PC-9 (cell line): ENCODE data around the gene GART. TPM values are rescaled to one million over a fixed set of nuclear protein-coding genes. Genes with fewer than 3 reads are reported as not detected.

ENCODE experiments used
- BruUV-seq: library from RNA; stranded (reverse); fragments of 400-500 nt; replicated peaks from 2 replicates; lab custom pipeline; 2021; lab: Mats Ljungman, UMichigan
- CTCF ChIA-PET: fragments of 300-600 bp; sonication (Branson Sonifier 250); formaldehyde crosslinking; loops from one replicate; lab custom pipeline; 2022; ENCODE audit warnings: antibody characterized with exemption; lab: Charles Lee
- POLR2A ChIA-PET: fragments of 300-600 bp; sonication (Branson Sonifier 250); formaldehyde crosslinking; loops from one replicate; lab custom pipeline; 2022; ENCODE audit warnings: antibody characterized with exemption; ENCODE audit not compliant: unreplicated experiment; lab: Charles Lee
- DNase-seq, 2 experiments: peaks; one replicate each; pipeline versions ENCODE4 v3.0.0 to v3.0.0-alpha.2; 2015 to 2022; ENCODE audit warnings: mixed read lengths in 1 of 2
- H2AFZ ChIP-seq: fragments of 200-600 bp; sonication (generic); 2 replicates; pipeline ENCODE4 v1.8.1; 2017; ENCODE audit warnings: antibody characterized with exemption
- H3F3A ChIP-seq: fragments of 200-600 bp; sonication (generic); 2 replicates; pipeline ENCODE4 v1.8.1; 2017; ENCODE audit warnings: antibody characterized with exemption, mild to moderate bottlenecking, low read depth; ENCODE audit not compliant: insufficient read depth
- H3K27ac ChIP-seq: fragments of 200-600 bp; sonication (generic); 2 replicates; pipeline ENCODE4 v1.6.1; 2016; ENCODE audit warnings: mixed run types
- H3K27me3 ChIP-seq: fragments of 200-600 bp; sonication (generic); 2 replicates; pipeline ENCODE4 v1.6.1; 2016; ENCODE audit warnings: low read depth, mixed run types; ENCODE audit not compliant: insufficient read depth
- H3K36me3 ChIP-seq: fragments of 200-600 bp; sonication (generic); 2 replicates; pipeline ENCODE4 v1.6.1; 2016; ENCODE audit warnings: low read depth, mixed run types
- H3K4me1 ChIP-seq: fragments of 200-600 bp; sonication (generic); replicated peaks from 2 replicates; pipeline ENCODE4 v1.6.1; 2016; ENCODE audit warnings: mixed run types; ENCODE audit not compliant: insufficient read depth
- H3K4me2 ChIP-seq: fragments of 200-600 bp; sonication (generic); 2 replicates; pipeline ENCODE4 v1.6.1; 2017; ENCODE audit warnings: mixed run types
- H3K4me3 ChIP-seq: fragments of 200-600 bp; sonication (generic); 2 replicates; pipeline ENCODE4 v1.6.1; 2016; ENCODE audit warnings: mixed run types
- H3K79me2 ChIP-seq: fragments of 200-600 bp; sonication (generic); 2 replicates; pipeline ENCODE4 v1.6.1; 2017; ENCODE audit warnings: low read depth, mixed run types
- H3K9me2 ChIP-seq: fragments of 200-600 bp; sonication (generic); 2 replicates; pipeline ENCODE4 v1.8.1; 2017; ENCODE audit warnings: mild to moderate bottlenecking; ENCODE audit not compliant: insufficient read depth
- H3K9me3 ChIP-seq: fragments of 200-600 bp; sonication (generic); 2 replicates; pipeline ENCODE4 v1.8.1; 2016; ENCODE audit warnings: low read depth; ENCODE audit not compliant: insufficient read depth
- H4K20me1 ChIP-seq: fragments of 200-600 bp; sonication (generic); 2 replicates; pipeline ENCODE4 v1.8.1; 2017; ENCODE audit not compliant: insufficient read depth
- EZH2 ChIP-seq: fragments of 200-600 bp; sonication (generic); IDR thresholded peaks from 2 replicates; pipeline ENCODE4 v1.8.0; 2017; ENCODE audit warnings: antibody characterized with exemption, low read depth
- intact Hi-C: fragments of 100-400 bp; cut with micrococcal nuclease; formaldehyde crosslinking; loops from one replicate; pipeline ENCODE4 v1.10.0; 2022; ENCODE audit not compliant: unreplicated experiment
- total RNA-seq: library from RNA; stranded (reverse); gene quantifications from 2 replicates; pipeline ENCODE4 v1.2.3, GENCODE V29; 2021
- TF ChIP-seq, protein P1 (sequence below): fragments of 200-600 bp; sonication (generic); conservative IDR thresholded peaks from 2 replicates; pipeline ENCODE4 v1.6.1; 2017; ENCODE audit warnings: mixed run types, antibody characterized with exemption, mild to moderate bottlenecking, moderate library complexity

Gene GART
- total RNA-seq, 1 experiment from 2014 or later, result 121 TPM

DNA sequence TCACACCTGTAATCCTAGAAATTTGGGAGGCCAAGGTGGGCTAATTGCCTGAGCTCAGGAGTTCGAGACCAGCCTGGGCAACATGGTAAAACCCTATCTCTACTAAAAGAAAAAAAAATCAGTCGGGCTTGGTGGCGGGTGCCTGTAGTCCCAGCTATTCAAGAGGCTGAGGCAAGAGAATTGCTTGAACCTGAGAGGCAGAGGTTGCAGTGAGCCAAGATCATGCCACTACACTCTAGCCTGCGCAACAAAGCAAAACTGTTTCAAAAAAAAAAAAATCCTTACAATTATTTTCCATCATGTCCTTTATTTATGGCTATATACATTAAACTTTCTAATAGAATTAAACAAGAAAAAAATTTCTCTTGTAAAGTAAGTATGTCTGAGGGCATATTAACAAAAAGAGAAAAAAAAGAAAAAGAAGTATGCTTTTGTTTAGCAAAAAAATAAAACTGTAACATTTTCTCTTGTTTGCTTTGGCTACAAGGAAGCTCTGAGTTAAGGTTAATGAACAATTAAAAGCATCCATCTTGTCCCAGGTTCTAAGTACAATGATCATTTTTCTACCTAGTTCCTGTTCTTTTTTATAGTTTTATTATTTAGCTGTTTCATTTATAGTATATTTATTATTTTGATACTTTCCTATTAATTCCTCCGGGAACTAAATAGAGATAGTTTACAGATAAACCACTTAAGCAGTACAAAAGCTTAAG lies 80.2 kb downstream of the GART start:
- no peak overlapping the region for H3K4me2 ChIP-seq
- no peaks in the 10 kb centered on the region for H4K20me1 ChIP-seq
- intact Hi-C loops, result no loop called here
- no peaks in the 10 kb centered on the region for H3K27me3 ChIP-seq
- H2AFZ ChIP-seq, result no peak overlapping the region
- no peak overlapping the region for H3K4me3 ChIP-seq
- H3K79me2 ChIP-seq, result no peaks in the 10 kb centered on the region
- no peak overlapping the region for H3K27ac ChIP-seq
- POLR2A ChIA-PET, result no interaction called here
- no peaks in the 10 kb centered on the region for H3K9me2 ChIP-seq
- H3K4me1 ChIP-seq, result no peaks in the 10 kb centered on the region
- DNase-seq, result no peak
- no peaks in the 10 kb centered on the region for H3K36me3 ChIP-seq
- no TSS peak for BruUV-seq
- no peaks in the 10 kb centered on the region for H3K9me3 ChIP-seq
- TF ChIP-seq, protein P1, sequence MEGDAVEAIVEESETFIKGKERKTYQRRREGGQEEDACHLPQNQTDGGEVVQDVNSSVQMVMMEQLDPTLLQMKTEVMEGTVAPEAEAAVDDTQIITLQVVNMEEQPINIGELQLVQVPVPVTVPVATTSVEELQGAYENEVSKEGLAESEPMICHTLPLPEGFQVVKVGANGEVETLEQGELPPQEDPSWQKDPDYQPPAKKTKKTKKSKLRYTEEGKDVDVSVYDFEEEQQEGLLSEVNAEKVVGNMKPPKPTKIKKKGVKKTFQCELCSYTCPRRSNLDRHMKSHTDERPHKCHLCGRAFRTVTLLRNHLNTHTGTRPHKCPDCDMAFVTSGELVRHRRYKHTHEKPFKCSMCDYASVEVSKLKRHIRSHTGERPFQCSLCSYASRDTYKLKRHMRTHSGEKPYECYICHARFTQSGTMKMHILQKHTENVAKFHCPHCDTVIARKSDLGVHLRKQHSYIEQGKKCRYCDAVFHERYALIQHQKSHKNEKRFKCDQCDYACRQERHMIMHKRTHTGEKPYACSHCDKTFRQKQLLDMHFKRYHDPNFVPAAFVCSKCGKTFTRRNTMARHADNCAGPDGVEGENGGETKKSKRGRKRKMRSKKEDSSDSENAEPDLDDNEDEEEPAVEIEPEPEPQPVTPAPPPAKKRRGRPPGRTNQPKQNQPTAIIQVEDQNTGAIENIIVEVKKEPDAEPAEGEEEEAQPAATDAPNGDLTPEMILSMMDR, result no peak
- TF ChIP-seq EZH2, result no peak
- CTCF ChIA-PET, result interaction anchor here (0.6 kb wide), 1 partner anchor 817 kb away, joined by 3 read pairs; no protein-coding TSS in a partner anchor
- no peaks in the 10 kb centered on the region for H3F3A ChIP-seq

DNA sequence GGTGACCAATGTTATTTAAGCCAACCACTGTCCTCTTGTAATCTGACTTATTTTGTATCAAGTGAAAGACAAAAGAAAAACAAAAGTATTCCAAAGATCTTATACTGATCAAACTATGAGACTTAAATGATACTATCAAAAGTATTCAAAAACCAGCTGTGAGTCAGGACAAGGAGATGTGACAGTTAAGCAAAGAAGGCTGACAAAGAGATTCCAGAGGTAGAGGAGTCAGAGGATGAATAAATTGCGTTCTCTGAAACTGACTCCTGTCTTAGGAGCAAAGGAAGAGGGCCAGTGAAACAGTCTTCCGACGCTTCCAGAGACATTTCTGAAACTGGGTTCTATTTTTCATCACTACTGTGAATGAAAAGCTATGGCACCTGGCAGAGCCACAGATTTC lies 83.1 kb downstream of the GART start:
- H3K9me2 ChIP-seq, result no peaks in the 10 kb centered on the region
- CTCF ChIA-PET, result interaction anchor here (0.7 kb wide), 1 partner anchor 259 kb away, joined by 6 read pairs; no protein-coding TSS in a partner anchor

DNA sequence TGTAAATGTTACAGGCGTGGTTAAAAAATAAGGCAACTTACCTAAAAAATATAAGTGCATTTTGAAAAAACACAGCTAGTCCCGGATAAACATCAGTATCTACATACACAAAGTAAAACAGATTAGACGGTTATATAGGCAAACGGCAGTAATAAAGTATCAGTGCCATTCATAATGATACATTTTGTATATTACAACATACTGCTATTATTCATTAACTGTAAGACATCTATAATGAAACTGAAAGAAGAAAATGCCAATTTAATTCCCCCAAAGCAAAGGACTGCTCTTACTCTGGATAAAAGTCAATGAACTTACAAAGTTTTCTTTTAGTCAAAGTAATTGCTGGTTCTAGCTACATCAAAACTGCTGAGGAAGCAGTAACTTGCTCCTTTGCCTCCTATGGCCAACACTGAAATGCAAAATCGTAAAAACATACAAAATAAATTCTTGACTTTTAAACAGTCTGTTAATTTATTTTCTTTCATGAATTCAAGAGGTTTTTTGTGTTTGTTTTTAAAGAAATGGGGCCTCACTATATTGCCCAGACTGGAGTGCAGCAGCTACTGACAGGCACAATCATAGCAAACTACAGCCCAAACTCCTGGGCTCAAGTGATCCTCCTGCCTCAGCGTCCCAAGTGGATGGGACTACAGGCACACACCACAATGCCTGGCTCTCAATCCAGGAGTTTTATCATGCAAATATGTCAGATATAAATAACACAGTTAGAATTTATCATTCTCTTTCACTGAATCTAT lies 86.1 kb downstream of the GART start:
- Histone ChIP-seq H3K4me1 (no peaks in the 10 kb centered on the region), H4K20me1 (no peaks in the 10 kb centered on the region), H3K9me3 (no peaks in the 10 kb centered on the region), H3K4me2 (no peak overlapping the region), H3K4me3 (no peak overlapping the region), H3K27me3 (no peaks in the 10 kb centered on the region), H3K79me2 (no peaks in the 10 kb centered on the region), H3K27ac (no peak overlapping the region), H2AFZ (no peak overlapping the region), H3K9me2 (no peaks in the 10 kb centered on the region), H3F3A (no peaks in the 10 kb centered on the region), H3K36me3 (no peaks in the 10 kb centered on the region)
- TF ChIP-seq, protein P1, result no peak
- intact Hi-C loops, result no loop called here
- BruUV-seq, result no TSS peak
- ChIA-PET CTCF (no interaction called here), POLR2A (no interaction called here)
- DNase-seq, result no peak

More for the DNA sequence above, 83.1 kb downstream of the GART start:
- Histone ChIP-seq H3K36me3 (no peaks in the 10 kb centered on the region), H4K20me1 (no peaks in the 10 kb centered on the region), H3K4me1 (no peaks in the 10 kb centered on the region), H3K4me3 (no peak overlapping the region), H3K9me3 (no peaks in the 10 kb centered on the region), H3K27ac (no peak overlapping the region), H3K79me2 (no peaks in the 10 kb centered on the region), H3K27me3 (no peaks in the 10 kb centered on the region), H2AFZ (no peak overlapping the region), H3K4me2 (no peak overlapping the region), H3F3A (no peaks in the 10 kb centered on the region)
- DNase-seq, result no peak
- intact Hi-C loops, result no loop called here
- no TSS peak for BruUV-seq
- TF ChIP-seq, protein P1, result no peak
- POLR2A ChIA-PET, result no interaction called here

Other genes starting within 250 kb of the GART start
- 24.2 and 25.5 TPM in 2 replicates for gene IFNAR1, start 217.1 kb downstream of the GART start, total RNA-seq
- 16.0 and 16.1 TPM in 2 replicates for gene IFNGR2, start 138.7 kb downstream of the GART start, total RNA-seq
- gene TMEM50B, start 62.1 kb downstream of the GART start, total RNA-seq, result 11.7 and 14.2 TPM in 2 replicates
- gene DNAJC28, start 50.4 kb downstream of the GART start, total RNA-seq, result 1.1 and 1.3 TPM in 2 replicates
- gene SON, start 921 bp upstream of the GART start, total RNA-seq, result 131 and 158 TPM in 2 replicates
- 24.7 and 25.6 TPM in 2 replicates for gene DONSON, start 46.6 kb upstream of the GART start, total RNA-seq
- 22.4 and 30.3 TPM in 2 replicates for gene CRYZL1, start 99.6 kb upstream of the GART start, total RNA-seq
- 39.1 and 46.3 TPM in 2 replicates for gene ITSN1, start 100.4 kb upstream of the GART start, total RNA-seq